Spleen (tissue), 7 donors: ENCODE results near the gene ACBD6.

Experiments
- POLR2A ChIP-seq, 3 donors: fragments of 450-650 bp; IDR thresholded peaks; one replicate each; pipeline ENCODE4 v1.5.1; 2017; ENCODE audit warnings: antibody characterized with exemption in 3 of 3, mild to moderate bottlenecking in 1 of 3
- TF ChIP-seq, protein P1 (sequence below), 11 experiments: fragments of 200-600 bp in 7 of 11; fragments of 450-650 bp in 4 of 11; sonication (generic) in 4 of 11; IDR thresholded peaks in 8 of 11; conservative IDR thresholded peaks in 3 of 11; 1 replicate in 7 of 11; 2 replicates in 4 of 11; pipeline versions ENCODE4 v1.4.0 to v1.8.0; 2016 to 2021; ENCODE audit warnings: antibody characterized with exemption in 11 of 11, inconsistent platforms in 4 of 11, mild to moderate bottlenecking in 1 of 11
- donor health status: DM: no; HTN: no; CAD: no; lungs with moderate emphysema.
- donor health status: DM: no; HTN: no; CAD: no.
- donor health status: DM: no; HTN: no; CAD: no.

DNA sequence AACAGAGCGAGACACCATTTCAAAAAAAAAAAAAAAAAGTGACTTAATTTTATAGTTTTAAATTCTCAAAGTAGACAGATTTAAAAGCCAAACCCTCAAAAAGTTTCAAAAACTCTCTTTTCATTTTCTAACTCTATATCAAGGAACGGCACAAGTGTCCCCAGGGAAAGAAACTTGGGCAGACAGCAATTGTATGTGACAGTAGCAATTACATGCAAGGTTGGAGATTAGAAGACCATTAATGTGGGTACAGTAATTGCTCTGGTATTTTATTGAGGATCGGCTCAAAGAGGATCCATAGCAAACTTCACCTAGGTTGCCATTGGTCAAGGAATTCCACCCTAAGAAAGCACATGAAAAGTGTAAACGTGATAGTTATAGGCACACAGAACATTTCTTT, 46.2 kb downstream of the ACBD6 start:
- TF ChIP-seq, protein P1, sequence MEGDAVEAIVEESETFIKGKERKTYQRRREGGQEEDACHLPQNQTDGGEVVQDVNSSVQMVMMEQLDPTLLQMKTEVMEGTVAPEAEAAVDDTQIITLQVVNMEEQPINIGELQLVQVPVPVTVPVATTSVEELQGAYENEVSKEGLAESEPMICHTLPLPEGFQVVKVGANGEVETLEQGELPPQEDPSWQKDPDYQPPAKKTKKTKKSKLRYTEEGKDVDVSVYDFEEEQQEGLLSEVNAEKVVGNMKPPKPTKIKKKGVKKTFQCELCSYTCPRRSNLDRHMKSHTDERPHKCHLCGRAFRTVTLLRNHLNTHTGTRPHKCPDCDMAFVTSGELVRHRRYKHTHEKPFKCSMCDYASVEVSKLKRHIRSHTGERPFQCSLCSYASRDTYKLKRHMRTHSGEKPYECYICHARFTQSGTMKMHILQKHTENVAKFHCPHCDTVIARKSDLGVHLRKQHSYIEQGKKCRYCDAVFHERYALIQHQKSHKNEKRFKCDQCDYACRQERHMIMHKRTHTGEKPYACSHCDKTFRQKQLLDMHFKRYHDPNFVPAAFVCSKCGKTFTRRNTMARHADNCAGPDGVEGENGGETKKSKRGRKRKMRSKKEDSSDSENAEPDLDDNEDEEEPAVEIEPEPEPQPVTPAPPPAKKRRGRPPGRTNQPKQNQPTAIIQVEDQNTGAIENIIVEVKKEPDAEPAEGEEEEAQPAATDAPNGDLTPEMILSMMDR (IDR thresholded peaks at IDR 0.05 in 8 of 11, conservative IDR thresholded peaks at IDR 0.05 in 3 of 11), result no peak
- no peak for TF ChIP-seq POLR2A (IDR thresholded peaks at IDR 0.05)
